Neutrophil (primary cell): ENCODE data around the gene PLD3.

Experiments used
- H3K27ac ChIP-seq: fragments of 200-600 bp; sonication (generic); 2 replicates; pipeline ENCODE4 v1.5.1; 2016; ENCODE audit warnings: mild to moderate bottlenecking, moderate library complexity
- H3K27me3 ChIP-seq: fragments of 200-600 bp; sonication (generic); 2 replicates; pipeline ENCODE4 v1.6.0; 2016; ENCODE audit warnings: mild to moderate bottlenecking
- H3K36me3 ChIP-seq: fragments of 200-600 bp; sonication (generic); 2 replicates; pipeline ENCODE4 v1.5.1; 2017
- H3K4me1 ChIP-seq, 2 experiments: fragments of 200-600 bp in 1 of 2; sonication (generic) in 1 of 2; 1 replicate in 1 of 2; 2 replicates in 1 of 2; pipeline versions ENCODE4 v1.5.1 to v1.6.1; 2013 to 2016; ENCODE audit warnings: low read depth in 1 of 2, low read length in 1 of 2, mild to moderate bottlenecking in 1 of 2, moderate library complexity in 1 of 2; ENCODE audit not compliant: control insufficient read depth in 1 of 2, insufficient read depth in 1 of 2
- H3K4me3 ChIP-seq, 2 experiments: fragments of 200-600 bp in 1 of 2; sonication (generic) in 1 of 2; 1 replicate in 1 of 2; 2 replicates in 1 of 2; pipeline ENCODE4 v1.5.1; 2013 to 2016; ENCODE audit warnings: low read depth in 1 of 2, low read length in 1 of 2, mild to moderate bottlenecking in 1 of 2, moderate library complexity in 1 of 2
- H3K9me3 ChIP-seq: fragments of 200-600 bp; sonication (generic); 2 replicates; pipeline ENCODE4 v1.5.1; 2016
- TF ChIP-seq, protein P1 (sequence below): fragments of 200-600 bp; sonication (generic); IDR thresholded peaks from 2 replicates; pipeline ENCODE4 v1.5.1; 2016; ENCODE audit warnings: antibody characterized with exemption

Gene PLD3

DNA sequence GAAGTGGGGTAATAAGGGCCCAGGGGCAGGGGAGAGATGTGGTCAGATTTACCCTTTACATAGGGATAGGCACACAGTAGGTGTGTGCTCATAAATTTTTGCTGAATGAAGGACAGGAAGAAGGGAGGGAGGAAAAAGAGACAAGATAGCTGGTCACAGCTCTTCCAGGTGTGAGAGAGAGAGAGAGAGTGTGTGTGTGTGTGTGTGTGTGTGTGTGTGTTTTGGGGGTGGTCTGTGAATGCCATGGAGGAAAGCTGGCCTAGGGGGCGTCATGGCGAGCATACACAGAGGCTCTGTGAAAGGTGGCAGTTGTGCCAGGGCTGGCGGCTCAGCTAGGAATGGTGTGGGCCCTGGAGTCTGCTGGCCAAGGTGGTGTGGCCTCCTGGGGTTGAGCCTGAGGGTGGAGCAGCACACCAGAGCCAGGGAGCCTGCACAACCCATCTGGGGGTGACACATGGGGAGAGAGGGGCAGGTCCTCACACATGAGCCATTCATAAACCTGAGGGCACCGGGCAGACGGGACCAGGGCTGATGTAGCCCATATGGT is 70.6 kb downstream of the PLD3 start:
- peaks cover 10% of the 10 kb centered on the region for H3K36me3 ChIP-seq

GRCh38 chr19:40419780-40420179 is 71.3 kb downstream of the PLD3 start:
- H3K4me1 ChIP-seq = peaks cover 50 to 53% of the 10 kb centered on the region in 2 experiments

More for the DNA sequence above, 70.6 kb downstream of the PLD3 start:
- Histone ChIP-seq H3K9me3 (no peaks in the 10 kb centered on the region), H3K4me1 (peaks cover 45 to 49% of the 10 kb centered on the region in 2 experiments), H3K27ac (no peak overlapping the region), H3K4me3 (no peak overlapping the region), H3K27me3 (no peaks in the 10 kb centered on the region)
- TF ChIP-seq, protein P1, sequence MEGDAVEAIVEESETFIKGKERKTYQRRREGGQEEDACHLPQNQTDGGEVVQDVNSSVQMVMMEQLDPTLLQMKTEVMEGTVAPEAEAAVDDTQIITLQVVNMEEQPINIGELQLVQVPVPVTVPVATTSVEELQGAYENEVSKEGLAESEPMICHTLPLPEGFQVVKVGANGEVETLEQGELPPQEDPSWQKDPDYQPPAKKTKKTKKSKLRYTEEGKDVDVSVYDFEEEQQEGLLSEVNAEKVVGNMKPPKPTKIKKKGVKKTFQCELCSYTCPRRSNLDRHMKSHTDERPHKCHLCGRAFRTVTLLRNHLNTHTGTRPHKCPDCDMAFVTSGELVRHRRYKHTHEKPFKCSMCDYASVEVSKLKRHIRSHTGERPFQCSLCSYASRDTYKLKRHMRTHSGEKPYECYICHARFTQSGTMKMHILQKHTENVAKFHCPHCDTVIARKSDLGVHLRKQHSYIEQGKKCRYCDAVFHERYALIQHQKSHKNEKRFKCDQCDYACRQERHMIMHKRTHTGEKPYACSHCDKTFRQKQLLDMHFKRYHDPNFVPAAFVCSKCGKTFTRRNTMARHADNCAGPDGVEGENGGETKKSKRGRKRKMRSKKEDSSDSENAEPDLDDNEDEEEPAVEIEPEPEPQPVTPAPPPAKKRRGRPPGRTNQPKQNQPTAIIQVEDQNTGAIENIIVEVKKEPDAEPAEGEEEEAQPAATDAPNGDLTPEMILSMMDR = no peak

GRCh38 chr19:40420451-40420765 is 71.9 kb downstream of the PLD3 start:
- Histone ChIP-seq H3K36me3 (peaks cover 10% of the 10 kb centered on the region), H3K27ac (peak overlapping the region; percentile 92), H3K27me3 (no peaks in the 10 kb centered on the region), H3K9me3 (no peaks in the 10 kb centered on the region), H3K4me1 (peaks cover 47 to 51% of the 10 kb centered on the region in 2 experiments), H3K4me3 (peak overlapping the region; percentile 89 to 93)
- TF ChIP-seq, protein P1 = no peak

More at GRCh38 chr19:40419780-40420179, 71.3 kb downstream of the PLD3 start:
- H3K4me3 ChIP-seq = no peak overlapping the region
- no peak overlapping the region for H3K27ac ChIP-seq
- H3K9me3 ChIP-seq = no peaks in the 10 kb centered on the region
- H3K27me3 ChIP-seq = no peaks in the 10 kb centered on the region
- TF ChIP-seq, protein P1 = no peak
- H3K36me3 ChIP-seq = peaks cover 10% of the 10 kb centered on the region

DNA sequence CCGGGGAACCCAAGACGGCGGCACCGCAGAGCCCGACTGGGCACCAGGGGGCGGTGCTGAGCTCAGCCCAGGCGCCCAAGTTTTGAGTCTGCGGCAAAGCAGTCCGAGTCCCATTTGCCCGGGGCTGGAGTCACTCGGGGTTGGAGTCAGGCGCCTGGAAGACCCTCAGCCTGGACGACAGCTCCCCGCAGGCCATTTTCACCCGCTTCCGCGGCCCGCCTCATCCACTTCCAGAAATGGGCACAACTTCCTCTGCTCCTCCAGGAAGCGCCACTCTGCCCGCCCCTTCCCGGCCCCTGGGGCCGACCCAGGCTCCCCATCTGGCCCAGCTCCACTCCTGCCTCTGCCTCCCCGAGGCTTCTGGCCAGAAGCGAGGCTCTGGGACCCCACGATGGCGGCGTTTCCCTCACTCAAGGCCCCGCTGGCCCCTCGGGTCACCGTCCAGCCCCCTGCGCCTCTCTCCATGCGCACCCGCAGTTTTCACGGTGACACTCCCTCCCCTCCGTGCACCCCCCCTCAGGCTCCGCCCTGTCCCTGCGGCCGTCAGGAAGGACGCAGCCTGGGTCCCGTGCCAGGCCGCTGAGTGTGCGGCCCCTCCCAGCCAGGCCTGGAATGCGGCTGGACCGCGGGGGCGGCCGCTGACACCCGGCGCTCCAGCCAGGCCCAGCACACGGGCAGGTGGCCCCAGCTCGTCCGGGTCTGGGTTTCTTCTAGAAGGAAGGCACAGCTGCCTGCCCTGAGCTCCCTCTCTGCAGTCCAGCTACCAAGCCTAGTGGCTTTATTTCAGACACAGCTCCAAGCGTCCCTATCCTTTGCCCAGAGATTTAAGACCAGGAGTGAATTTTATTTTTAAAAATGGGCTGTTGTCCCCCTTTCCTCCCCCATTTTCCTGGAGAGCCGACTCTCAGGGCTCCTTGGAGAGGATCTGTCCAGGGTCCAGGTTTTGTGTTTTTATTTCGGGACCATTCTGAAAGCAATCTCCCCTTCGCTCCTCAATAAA is 72.6 kb downstream of the PLD3 start:
- TF ChIP-seq, protein P1 = peak; percentile 73
- Histone ChIP-seq H3K4me1 (peaks cover 42 to 46% of the 10 kb centered on the region in 2 experiments), H3K36me3 (peaks cover 10% of the 10 kb centered on the region), H3K27ac (peak overlapping the region; percentile 92), H3K9me3 (no peaks in the 10 kb centered on the region), H3K27me3 (no peaks in the 10 kb centered on the region), H3K4me3 (peak overlapping the region; percentile 89 to 93)

- Histone ChIP-seq H3K36me3 (peaks cover 10% of the 10 kb centered on the region), H3K4me3 (no peak overlapping the region), H3K9me3 (no peaks in the 10 kb centered on the region), H3K27ac (peak overlapping the region; percentile 92), H3K4me1 (peaks cover 36 to 42% of the 10 kb centered on the region in 2 experiments), H3K27me3 (no peaks in the 10 kb centered on the region)
- TF ChIP-seq, protein P1 = no peak
Observed at GRCh38 chr19:40421993-40422747, 73.7 kb downstream of the PLD3 start.
